Fibroblast of upper back skin (primary cell): ENCODE measurements around the gene NPRL2.

ENCODE experiments used
- DNase-seq: peaks from one replicate; pipeline ENCODE4 v3.0.0-alpha.2; 2013

NPRL2 gene

GRCh38 chr3:50303013-50303815 is 47.4 kb downstream of the NPRL2 start, which contains the start of gene HYAL1:
Gene HYAL1, minus strand, starts transcription at chr3:50303574. Its CDS starts 618 bp downstream, at chr3:50302956.
- DNase-seq, result no peak

- DNase-seq, result no peak
Observed at GRCh38 chr3:50302095-50303012, 48.2 kb downstream of the NPRL2 start.

GRCh38 chr3:50300681-50301254 is 49.8 kb downstream of the NPRL2 start:
- no peak for DNase-seq

GRCh38 chr3:50299929-50300680 is 50.5 kb downstream of the NPRL2 start:
- peak; percentile 28 for DNase-seq

GRCh38 chr3:50299638-50299928 is 51.0 kb downstream of the NPRL2 start:
- DNase-seq, result no peak

- DNase-seq, result peak; percentile 99
Observed at GRCh38 chr3:50298836-50299637, 51.5 kb downstream of the NPRL2 start, which contains the start of the genes HYAL3 and NAA80. Gene HYAL3, minus strand, starts transcription at chr3:50299405. Its CDS starts 3,803 bp downstream, at chr3:50295602. Gene NAA80, minus strand, starts transcription at chr3:50299405. Its CDS starts 1,942 bp downstream, at chr3:50297463.

- no peak for DNase-seq
Observed at GRCh38 chr3:50297896-50298725, 52.5 kb downstream of the NPRL2 start.

- no peak for DNase-seq
Observed at GRCh38 chr3:50297384-50297775, 53.2 kb downstream of the NPRL2 start.
